Upper lobe of left lung (tissue), 6 donors: ENCODE data around the gene PWWP2A. TPM values are rescaled to one million over a fixed set of nuclear protein-coding genes. Genes with fewer than 3 reads are reported as not detected.

Source experiments
- ATAC-seq, 2 donors: fragments of 200-7000 bp; cut with Tn5 transposase; one replicate each; pipeline ENCODE4 v1.9.1; 2022; ENCODE audit warnings: mild to moderate bottlenecking in 2 of 2, moderate library complexity in 2 of 2; ENCODE audit not compliant: low FRiP score in 2 of 2
- DNase-seq, 2 donors: peaks; one replicate each; pipeline ENCODE4 v3.0.0-alpha.2; 2019 to 2020
- H3K27ac ChIP-seq, 4 donors: fragments of 200-600 bp; sonication (generic); one replicate each; pipeline ENCODE4 v1.5.1; 2016 to 2019
- H3K27me3 ChIP-seq, 4 donors: fragments of 200-600 bp; sonication (generic); one replicate each; pipeline ENCODE4 v1.5.1; 2017 to 2019
- H3K36me3 ChIP-seq, 4 donors: fragments of 200-600 bp; sonication (generic); one replicate each; pipeline ENCODE4 v1.5.1; 2016 to 2019
- H3K4me1 ChIP-seq, 4 donors: fragments of 200-600 bp; sonication (generic); one replicate each; pipeline ENCODE4 v1.5.1; 2018 to 2019
- H3K4me3 ChIP-seq, 4 donors: fragments of 200-600 bp; sonication (generic); one replicate each; pipeline ENCODE4 v1.5.1; 2017 to 2019; ENCODE audit warnings: mild to moderate bottlenecking in 2 of 4, moderate library complexity in 1 of 4
- H3K9me3 ChIP-seq, 4 donors: fragments of 200-600 bp; sonication (generic); one replicate each; pipeline ENCODE4 v1.5.1; 2018 to 2019
- EP300 ChIP-seq, 4 donors: sonication (generic); formaldehyde crosslinking; IDR thresholded peaks; one replicate each; pipeline ENCODE4 v1.5.1; 2017; ENCODE audit warnings: antibody characterized with exemption in 4 of 4, control low read depth in 2 of 4
- POLR2A ChIP-seq, 4 donors: fragments of 450-650 bp; IDR thresholded peaks; one replicate each; pipeline ENCODE4 v1.5.1; 2016 to 2017; ENCODE audit warnings: antibody characterized with exemption in 4 of 4, mild to moderate bottlenecking in 2 of 4
- POLR2AphosphoS5 ChIP-seq, 2 donors: sonication (generic); formaldehyde crosslinking; IDR thresholded peaks; one replicate each; pipeline ENCODE4 v1.5.1; 2017; ENCODE audit warnings: antibody characterized with exemption in 2 of 2
- WGBS, 2 donors: methylation state at CpG; one replicate each; pipeline ENCODE4 v1.1.5; 2017 to 2018; 5-methylcytosine and 5-hydroxymethylcytosine counted together
- total RNA-seq, 6 donors: library from RNA; depleted of rRNA in 4 of 6; stranded (reverse); fragments of >200 nt in 4 of 6; gene quantifications; one replicate each; pipeline versions ENCODE4 v1.1.0 to v1.2.1, GENCODE V29; 2016 to 2021
- TF ChIP-seq, protein P1 (sequence below), 6 experiments: fragments of 450-650 bp in 4 of 6; fragments of 200-600 bp in 2 of 6; sonication (generic) in 2 of 6; IDR thresholded peaks; one replicate each; pipeline ENCODE4 v1.5.1; 2016 to 2019; ENCODE audit warnings: antibody characterized with exemption in 6 of 6
- donor health status: DM: no; HTN: no; CAD: no; lungs with moderate emphysema.
- donor health status: DM: no; HTN: yes; CAD: no; lungs with severe emphysema.

PWWP2A gene
- total RNA-seq, 6 donors from 2014 or later = 19.6 to 46.1 (median 33.8) TPM

- peaks cover 0 to 72% (median 11%) of the 10 kb centered on the region in 4 donors for H3K36me3 ChIP-seq
- WGBS, 2 donors = 82 to 89% methylated on average over 3 of the region's 3 CpGs
- H3K4me3 ChIP-seq = no peak overlapping the region
- H3K27me3 ChIP-seq = no peaks in the 10 kb centered on the region
- no peak for DNase-seq
- H3K4me1 ChIP-seq = peaks cover 0 to 4% (median 0%) of the 10 kb centered on the region in 4 donors
- ATAC-seq = no peak
- TF ChIP-seq EP300 (IDR thresholded peaks at IDR 0.05) (no peak), POLR2A (IDR thresholded peaks at IDR 0.05) (no peak), POLR2AphosphoS5 (IDR thresholded peaks at IDR 0.05) (no peak)
- TF ChIP-seq, protein P1, sequence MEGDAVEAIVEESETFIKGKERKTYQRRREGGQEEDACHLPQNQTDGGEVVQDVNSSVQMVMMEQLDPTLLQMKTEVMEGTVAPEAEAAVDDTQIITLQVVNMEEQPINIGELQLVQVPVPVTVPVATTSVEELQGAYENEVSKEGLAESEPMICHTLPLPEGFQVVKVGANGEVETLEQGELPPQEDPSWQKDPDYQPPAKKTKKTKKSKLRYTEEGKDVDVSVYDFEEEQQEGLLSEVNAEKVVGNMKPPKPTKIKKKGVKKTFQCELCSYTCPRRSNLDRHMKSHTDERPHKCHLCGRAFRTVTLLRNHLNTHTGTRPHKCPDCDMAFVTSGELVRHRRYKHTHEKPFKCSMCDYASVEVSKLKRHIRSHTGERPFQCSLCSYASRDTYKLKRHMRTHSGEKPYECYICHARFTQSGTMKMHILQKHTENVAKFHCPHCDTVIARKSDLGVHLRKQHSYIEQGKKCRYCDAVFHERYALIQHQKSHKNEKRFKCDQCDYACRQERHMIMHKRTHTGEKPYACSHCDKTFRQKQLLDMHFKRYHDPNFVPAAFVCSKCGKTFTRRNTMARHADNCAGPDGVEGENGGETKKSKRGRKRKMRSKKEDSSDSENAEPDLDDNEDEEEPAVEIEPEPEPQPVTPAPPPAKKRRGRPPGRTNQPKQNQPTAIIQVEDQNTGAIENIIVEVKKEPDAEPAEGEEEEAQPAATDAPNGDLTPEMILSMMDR (IDR thresholded peaks at IDR 0.05) = no peak
- no peak overlapping the region for H3K27ac ChIP-seq
- H3K9me3 ChIP-seq = no peaks in the 10 kb centered on the region
Observed at GRCh38 chr5:160042671-160043070, 76.6 kb downstream of the PWWP2A start.

Other genes starting within 250 kb of the PWWP2A start
- 1 to 10 TPM; 3.4 to 9.9 (median 5.9) TPM for gene ADRA1B, start 203.0 kb downstream of the PWWP2A start, total RNA-seq
- gene TTC1, start 110.3 kb downstream of the PWWP2A start, total RNA-seq = 10 to 100 TPM; 28.5 to 46.7 (median 38.8) TPM
- gene FABP6, start 110.1 kb upstream of the PWWP2A start, total RNA-seq = 10 to 100 TPM in 2 of 6 donors, 1 to 10 TPM in 2, not detected in 2; 4.4 to 14.4 (median 9.1) TPM
- 10 to 100 TPM; 15.6 to 25.2 (median 21.2) TPM for gene CCNJL, start 193.1 kb upstream of the PWWP2A start, total RNA-seq